ENCODE measurements around the gene TTF2. TPM values are rescaled to one million over a fixed set of nuclear protein-coding genes. Genes with fewer than 3 reads are reported as not detected.

Gene TTF2
- total and polyA plus RNA-seq, 2 of the 8 experiments (the other 6 are each of a cell fraction or from before 2014, with no cell fraction given) = 16.9 to 89.6 TPM

- Histone ChIP-seq H4K5ac (ENCODE audit: insufficient read length, low read depth, low read length) (no peak overlapping the region), H3K23me2 (ENCODE audit: low read depth, low read length) (no peaks in the 10 kb centered on the region; the same call in 1 of the 2 replicates), H3K79me1 (ENCODE audit: low read depth, low read length) (no peaks in the 10 kb centered on the region), H2AFZ (ENCODE audit: low read length) (no peak overlapping the region), H2BK120ac (replicated peaks; ENCODE audit: low read depth, low read length) (no peak overlapping the region), H2BK15ac (ENCODE audit: low read length) (no peak overlapping the region), H3K18ac (ENCODE audit: extremely low read depth, low read length) (no peak overlapping the region), H3K36me3 (ENCODE audit: control insufficient read depth in 2 of 4, insufficient read depth in 4 of 4, low read length in 3 of 4) (no peaks in the 10 kb centered on the region), H3K9me3 (ENCODE audit: insufficient read depth in 2 of 2, low read depth in 1 of 2, low read length in 1 of 2) (no peaks in the 10 kb centered on the region), H4K8ac (ENCODE audit: extremely low read depth, insufficient read depth, low read length) (no peak overlapping the region), H2BK20ac (ENCODE audit: low read length) (no peak overlapping the region), H3K23ac (ENCODE audit: insufficient read length) (no peak overlapping the region), H3K56ac (replicated peaks; ENCODE audit: insufficient read length, low read depth, low read length) (no peak overlapping the region), H3K14ac (ENCODE audit: insufficient read length) (no peak overlapping the region), H3K27me3 (replicated peaks in 1 of 4; ENCODE audit: control insufficient read depth in 3 of 4, extremely low read depth in 1 of 4, insufficient read depth in 3 of 4, low read length in 3 of 4) (no peaks in the 10 kb centered on the region), H3K4ac (replicated peaks; ENCODE audit: insufficient read length, low read depth, low read length) (no peak overlapping the region), H2AK5ac (ENCODE audit: low read depth, low read length) (no peak overlapping the region), H3K4me1 (replicated peaks in 1 of 4; ENCODE audit: control insufficient read depth in 3 of 4, insufficient read depth in 4 of 4, low read length in 3 of 4) (peaks cover 0 to 4% (median 0%) of the 10 kb centered on the region in 4 experiments; a peak in 1 of 7 replicates), H3K9ac (replicated peaks in 1 of 4; ENCODE audit: extremely low read depth in 1 of 4, low read depth in 3 of 4, low read length in 3 of 4) (no peak overlapping the region), H4K91ac (replicated peaks; ENCODE audit: insufficient read length, low read length) (no peak overlapping the region), H2BK5ac (ENCODE audit: low read depth, low read length) (no peak overlapping the region), H3K4me3 (ENCODE audit: extremely low read depth in 1 of 4, insufficient read depth in 2 of 4, low read depth in 3 of 4, low read length in 4 of 4) (no peak overlapping the region), H3K79me2 (ENCODE audit: control insufficient read depth in 1 of 2, insufficient read depth in 2 of 2, low read length in 2 of 2) (peaks cover 0 to 3% of the 10 kb centered on the region in 2 experiments; a peak in 1 of 4 replicates), H3K27ac (ENCODE audit: low read depth, low read length) (no peak overlapping the region), H2BK12ac (ENCODE audit: low read depth, low read length) (no peak overlapping the region), H3K4me2 (ENCODE audit: insufficient read depth in 1 of 2, low read depth in 2 of 2, low read length in 2 of 2) (no peak overlapping the region), H4K20me1 (replicated peaks in 1 of 2; ENCODE audit: control insufficient read depth in 1 of 2, insufficient read depth in 2 of 2, low read length in 2 of 2) (no peaks in the 10 kb centered on the region)
- 79% methylated on average over 1 of the region's 1 CpG; no CpG with 5 or more reads in 1 of the 2 experiments for WGBS, 2 experiments (ENCODE audit: extremely low coverage in 1 of 2, insufficient coverage in 1 of 2, insufficient read length in 1 of 2, insufficient replicate concordance in 2 of 2, low coverage in 1 of 2, low lambda C conversion rate in 2 of 2, missing lambda C conversion rate in 1 of 2)
- FAIRE-seq (no peak), DNase-seq (ENCODE audit: low read depth in 1 of 2, low spot score in 2 of 2) (no peak)
- ChIA-PET POLR2A (ENCODE audit: partially characterized antibody) (interaction anchor here (0.6 kb wide), 1 partner anchor 78 kb away, joined by 3 read pairs; no protein-coding TSS in a partner anchor), CTCF (ENCODE audit: partially characterized antibody) (no interaction called here)
- TF ChIP-seq EGR1 (IDR thresholded peaks at IDR 0.05; ENCODE audit: borderline replicate concordance, low read depth, low read length) = no peak
- TF ChIP-seq MAX (IDR thresholded peaks at IDR 0.05) = no peak
- no peak for TF ChIP-seq SUZ12 (IDR thresholded peaks at IDR 0.05; ENCODE audit: low read length)
- no peak for TF ChIP-seq NRF1 (IDR thresholded peaks at IDR 0.05; ENCODE audit: low read depth, low read length)
- no peak for TF ChIP-seq EZH2 (IDR thresholded peaks at IDR 0.05; ENCODE audit: low read depth, low read length, severe bottlenecking)
- no peak for TF ChIP-seq ASH2L (IDR thresholded peaks at IDR 0.05; ENCODE audit: low read length)
- no peak for TF ChIP-seq KDM5A (IDR thresholded peaks at IDR 0.05; ENCODE audit: low read length)
Measured at GRCh38 chr1:117030271-117030877, 29.8 kb upstream of the TTF2 start.
